Stimulated activated CD8-positive, alpha-beta memory T cell treated with anti-CD3 and anti-CD28 coated beads, Interleukin-2, amount 100 ng/mL, for 1 hour (primary cell): ENCODE data around the gene ABTB1.
"Not testable (repeated sequence)": the region's sequence is repeated elsewhere in the genome, so short reads cannot be mapped to it uniquely, and the experiment has no call there.

Experiments used
- DNase-seq, 2 donors: peaks; one replicate each; pipeline ENCODE4 v3.0.0-alpha.2; 2020; ENCODE audit warnings: low read depth in 2 of 2

Gene ABTB1

GRCh38 chr3:127702151-127702578, 29.4 kb downstream of the ABTB1 start:
- no peak for DNase-seq

DNA sequence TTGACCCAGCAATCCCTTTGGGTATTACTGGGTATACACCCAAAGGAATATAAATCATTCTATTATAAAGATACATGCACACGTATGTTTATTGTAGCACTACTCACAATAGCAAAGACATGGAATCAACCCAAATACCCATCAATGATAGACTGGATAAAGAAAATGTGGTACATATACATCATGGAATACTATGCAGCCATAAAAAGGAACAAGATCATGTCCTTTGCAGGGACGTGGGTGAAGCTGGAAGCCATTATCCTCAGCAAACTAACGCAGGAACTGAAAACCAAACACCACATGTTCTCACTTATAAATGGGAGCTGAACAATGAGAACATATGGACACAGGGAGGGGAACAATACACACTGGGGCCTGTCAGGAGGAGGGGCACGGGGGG, 32.1 kb downstream of the ABTB1 start:
- DNase-seq: not testable (repeated sequence)

- no peak for DNase-seq
Observed at GRCh38 chr3:127706312-127706711, 33.6 kb downstream of the ABTB1 start.

DNA sequence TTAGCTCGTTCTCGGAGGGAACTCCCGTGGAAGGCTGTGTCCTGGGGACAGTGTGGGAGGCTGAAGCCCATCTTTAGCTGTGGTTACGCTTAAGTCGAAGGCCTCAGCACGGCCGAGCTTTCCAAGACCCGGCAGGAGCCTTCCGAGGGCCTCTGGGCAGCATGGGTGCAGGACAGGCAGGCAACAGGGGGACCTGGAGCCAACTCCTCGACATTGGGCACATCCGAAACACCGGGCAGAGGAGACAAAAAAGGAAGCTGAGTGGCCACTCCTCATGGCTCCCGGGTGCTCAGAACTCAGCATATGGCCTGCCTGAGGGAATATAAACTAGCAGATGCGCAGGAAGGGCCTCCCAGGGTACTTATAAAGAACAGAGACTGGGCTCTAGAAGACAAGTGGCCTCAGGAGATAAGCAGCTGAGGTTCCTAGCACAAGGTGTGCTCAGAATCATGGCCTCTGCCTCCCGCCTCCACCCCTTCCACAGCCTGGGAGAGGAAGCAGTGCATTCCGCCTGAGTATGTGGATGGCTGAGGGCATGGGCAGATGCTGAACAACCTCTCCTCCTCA, 34.1 kb downstream of the ABTB1 start:
- no peak for DNase-seq

DNA sequence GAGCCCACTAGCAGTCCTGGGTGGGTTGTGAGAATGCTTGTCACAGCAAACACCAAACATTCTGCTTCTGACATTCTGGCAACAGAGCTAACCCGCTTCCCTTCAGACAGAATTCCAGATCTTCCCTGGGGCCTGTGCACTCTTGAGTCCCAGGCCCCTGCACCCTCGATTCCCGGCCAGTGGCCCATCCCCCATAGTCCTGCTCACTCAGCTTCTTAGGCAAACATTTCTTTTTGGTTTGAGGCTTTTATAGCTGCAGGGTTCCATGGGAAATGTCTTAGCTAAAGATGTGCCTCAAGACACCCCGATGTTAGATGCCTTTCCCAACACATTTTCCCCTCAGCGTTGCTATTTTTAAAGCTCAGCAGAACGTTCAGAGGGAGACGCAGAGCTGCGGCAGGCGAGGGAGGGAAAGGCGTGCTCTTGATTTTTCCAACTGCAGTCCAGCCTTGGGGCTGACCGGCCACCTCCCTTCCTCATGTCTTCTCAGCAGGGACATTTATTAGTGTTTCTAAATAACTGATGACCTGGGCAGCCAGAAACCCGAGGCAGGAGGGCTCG, 35.2 kb downstream of the ABTB1 start:
- no peak for DNase-seq

DNA sequence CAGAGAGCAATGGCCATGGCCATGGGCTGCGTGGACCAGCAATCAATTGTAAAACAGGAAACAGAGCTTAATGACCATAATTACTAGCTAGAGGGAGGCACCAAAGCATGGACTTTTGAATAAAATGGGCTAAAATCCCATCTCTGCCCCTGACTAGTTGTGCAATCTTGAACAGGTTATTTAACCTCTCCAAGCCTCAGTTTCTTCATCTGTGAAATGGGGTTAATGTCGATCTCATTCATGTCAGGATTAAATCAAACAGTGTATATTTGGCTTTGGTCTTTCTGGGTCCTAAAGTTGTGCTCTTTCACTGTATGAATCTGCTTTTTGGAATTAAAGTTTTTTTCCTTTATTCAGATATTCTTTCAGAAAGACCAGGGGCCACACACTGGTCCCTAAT, 36.1 kb downstream of the ABTB1 start:
- no peak for DNase-seq

DNA sequence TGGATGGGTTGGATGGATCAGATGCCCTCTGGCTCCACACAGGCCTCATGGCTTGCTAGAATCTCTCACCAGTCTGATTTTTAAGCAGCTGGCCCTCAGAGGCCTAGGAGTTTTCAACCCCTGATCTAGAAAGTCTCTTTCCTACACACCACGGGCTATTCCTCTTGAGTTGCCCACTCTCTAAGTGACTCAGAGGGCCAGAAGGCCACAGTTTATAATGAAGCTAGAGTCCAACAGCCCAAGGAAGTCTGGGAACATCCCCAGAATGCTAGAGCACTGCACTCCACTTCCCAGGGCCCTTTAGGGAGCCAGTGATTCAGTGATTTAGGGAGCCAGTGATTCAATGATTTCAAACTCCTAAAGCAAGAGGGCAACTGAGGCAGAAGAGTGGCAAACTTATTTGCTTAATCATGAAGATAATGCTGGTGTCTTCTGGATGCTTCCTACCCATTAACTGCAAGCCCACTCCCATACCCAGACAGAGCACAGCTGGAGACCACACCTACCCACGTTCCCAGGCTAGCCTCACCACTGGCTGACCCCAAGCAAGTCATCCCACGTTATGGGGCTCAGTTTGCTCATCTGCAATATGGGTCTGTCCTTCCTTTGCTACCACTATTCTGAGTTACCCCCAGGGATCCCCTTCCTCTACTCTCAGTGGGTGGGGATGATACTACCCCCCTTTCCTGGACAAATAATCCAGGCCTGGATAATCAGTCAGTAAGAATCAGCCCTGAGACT, 36.7 kb downstream of the ABTB1 start:
- DNase-seq: no peak

GRCh38 chr3:127710155-127710941, 37.6 kb downstream of the ABTB1 start:
- DNase-seq: no peak

- no peak for DNase-seq
Observed at GRCh38 chr3:127711021-127711695, 38.4 kb downstream of the ABTB1 start.

DNA sequence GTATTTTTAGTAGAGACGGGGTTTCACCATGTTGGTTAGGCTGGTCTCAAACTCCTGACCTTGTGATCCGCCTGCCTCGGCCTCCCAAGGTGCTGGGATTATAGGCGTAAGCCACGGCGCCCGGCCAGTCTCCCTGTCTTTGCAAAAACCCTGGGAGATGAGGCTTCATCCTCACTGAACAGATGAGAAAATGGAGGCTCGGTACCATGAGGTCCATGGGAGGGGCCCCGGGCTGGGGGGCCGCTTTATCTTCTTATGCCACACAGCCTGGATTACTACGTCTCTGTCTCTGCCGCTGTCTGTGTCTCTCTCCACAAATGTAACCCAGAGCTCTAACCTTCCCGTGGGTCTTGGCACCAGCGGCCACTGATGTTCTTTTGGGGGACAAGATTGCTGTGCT, 39.1 kb downstream of the ABTB1 start:
- DNase-seq: no peak

DNA sequence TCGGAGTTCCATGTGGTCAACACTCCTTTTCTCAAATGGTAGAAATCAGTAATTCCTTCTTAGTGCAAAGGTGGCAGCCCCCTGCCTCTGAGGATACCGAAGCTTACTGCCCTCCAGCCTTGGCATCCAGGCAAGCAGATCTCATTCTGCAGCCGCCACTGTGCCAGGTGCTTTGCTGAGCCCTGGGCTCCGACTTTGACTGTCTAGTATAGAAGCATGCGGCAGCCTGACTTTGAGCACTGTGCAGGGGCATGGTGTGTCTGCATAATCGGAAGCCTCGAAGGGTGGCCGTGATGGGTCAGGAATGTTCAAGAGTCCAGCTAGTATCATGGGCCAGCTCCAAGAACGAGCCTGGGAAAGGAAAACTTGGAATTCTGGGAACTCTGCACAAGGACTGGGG, 39.7 kb downstream of the ABTB1 start:
- DNase-seq: no peak

DNA sequence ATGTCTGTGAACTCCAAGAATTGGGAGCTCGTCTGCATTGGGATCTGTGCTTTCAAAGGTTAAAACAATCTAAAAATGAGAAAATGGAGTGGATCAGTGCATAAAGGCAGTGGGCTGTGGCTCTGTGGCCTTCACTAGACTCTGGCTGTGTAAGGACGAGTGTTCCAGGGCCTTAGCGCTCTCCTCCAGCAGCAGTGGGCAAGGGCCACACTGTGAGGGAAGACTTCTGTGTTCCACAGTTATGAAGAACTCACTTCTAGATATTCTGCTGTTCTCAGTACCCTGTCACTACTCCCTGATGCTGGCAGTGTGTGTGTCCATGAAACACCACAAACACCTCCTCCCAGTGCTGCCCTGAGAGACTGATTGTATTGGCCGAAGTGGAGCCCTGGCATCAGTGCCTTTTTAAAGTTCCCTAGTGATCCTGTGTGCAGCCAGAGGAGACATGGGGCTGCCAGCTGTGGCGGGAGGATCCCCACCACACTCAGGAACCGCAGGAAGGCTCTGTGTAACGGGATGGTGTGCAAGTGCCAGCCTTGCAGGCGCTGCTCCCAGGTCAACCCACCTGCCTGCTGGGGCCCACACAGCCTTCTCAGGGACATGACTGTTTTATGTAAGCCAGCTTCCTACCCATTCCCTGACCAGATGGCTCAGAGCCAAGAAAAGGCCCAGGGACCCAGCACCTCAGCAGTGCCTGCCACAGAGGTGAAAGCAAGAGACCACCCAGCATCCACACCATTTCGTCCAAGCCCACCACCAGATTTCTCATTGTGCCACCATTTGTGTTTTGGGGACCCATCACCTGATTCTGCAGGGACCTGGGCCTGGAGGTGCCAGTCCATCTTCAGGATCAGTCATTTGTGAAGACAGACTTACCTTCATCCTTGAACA, 40.4 kb downstream of the ABTB1 start:
- DNase-seq: no peak

DNA sequence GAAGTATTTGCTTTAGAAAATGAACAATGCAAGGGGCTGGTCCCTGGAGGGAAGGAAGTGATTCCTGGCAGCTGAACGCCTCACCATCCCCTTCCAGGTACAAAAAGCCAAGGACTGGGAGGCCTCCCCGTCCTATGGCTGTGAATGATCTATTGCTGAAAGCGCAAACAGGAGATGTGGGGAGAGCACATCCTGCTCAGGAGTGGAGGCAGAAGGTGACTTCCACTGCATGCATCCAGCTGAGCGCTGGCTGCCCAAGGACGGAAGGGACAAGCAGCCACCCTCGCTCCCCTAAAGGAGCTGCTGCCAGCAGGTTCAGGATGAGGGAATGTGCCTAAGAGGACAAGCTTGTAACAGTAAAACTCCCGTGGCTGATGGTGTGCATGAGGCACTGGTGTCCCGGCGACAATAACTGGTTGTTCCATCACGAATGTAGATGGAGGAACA, 41.4 kb downstream of the ABTB1 start:
- DNase-seq: no peak

DNA sequence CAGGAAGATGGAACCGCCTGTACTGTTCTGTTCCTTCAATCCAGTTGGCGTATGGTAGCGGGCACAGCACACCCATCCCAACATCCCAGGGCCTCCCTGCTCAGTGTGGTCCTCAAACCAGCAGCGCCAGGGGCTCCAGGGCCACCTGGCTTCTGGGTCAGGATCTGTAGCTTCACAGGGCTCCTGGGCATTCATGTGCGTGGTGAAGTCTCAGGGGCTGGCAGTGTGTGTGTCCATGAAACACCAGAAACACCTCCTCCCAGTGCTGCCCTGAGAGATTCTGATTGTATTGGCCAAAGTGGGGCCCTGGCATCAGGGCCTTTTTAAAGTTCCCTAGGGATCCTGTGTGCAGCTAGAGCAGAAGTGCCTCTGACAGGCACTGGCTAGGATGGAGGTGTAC, 42.1 kb downstream of the ABTB1 start:
- DNase-seq: no peak

GRCh38 chr3:127715532-127715931, 42.8 kb downstream of the ABTB1 start:
- DNase-seq: no peak

DNA sequence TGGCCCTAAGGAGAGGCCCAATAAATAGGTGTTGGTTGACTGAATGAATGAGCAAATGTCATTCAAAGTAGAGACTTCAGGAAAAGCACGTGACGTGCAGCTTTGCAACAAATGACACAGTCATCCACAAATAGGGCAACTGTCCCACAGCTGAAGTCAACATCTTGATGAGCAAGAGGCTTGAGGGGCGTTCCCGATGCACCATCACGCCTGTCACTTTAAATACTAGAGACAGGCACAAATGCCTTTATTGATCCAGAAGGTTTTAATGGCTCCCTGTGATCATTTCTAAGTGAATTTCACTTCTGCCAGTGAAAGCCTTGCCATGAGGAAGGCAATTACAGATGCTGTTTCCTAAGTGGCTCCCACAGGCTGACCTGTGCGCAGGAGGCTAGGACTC, 43.6 kb downstream of the ABTB1 start:
- DNase-seq: no peak

DNA sequence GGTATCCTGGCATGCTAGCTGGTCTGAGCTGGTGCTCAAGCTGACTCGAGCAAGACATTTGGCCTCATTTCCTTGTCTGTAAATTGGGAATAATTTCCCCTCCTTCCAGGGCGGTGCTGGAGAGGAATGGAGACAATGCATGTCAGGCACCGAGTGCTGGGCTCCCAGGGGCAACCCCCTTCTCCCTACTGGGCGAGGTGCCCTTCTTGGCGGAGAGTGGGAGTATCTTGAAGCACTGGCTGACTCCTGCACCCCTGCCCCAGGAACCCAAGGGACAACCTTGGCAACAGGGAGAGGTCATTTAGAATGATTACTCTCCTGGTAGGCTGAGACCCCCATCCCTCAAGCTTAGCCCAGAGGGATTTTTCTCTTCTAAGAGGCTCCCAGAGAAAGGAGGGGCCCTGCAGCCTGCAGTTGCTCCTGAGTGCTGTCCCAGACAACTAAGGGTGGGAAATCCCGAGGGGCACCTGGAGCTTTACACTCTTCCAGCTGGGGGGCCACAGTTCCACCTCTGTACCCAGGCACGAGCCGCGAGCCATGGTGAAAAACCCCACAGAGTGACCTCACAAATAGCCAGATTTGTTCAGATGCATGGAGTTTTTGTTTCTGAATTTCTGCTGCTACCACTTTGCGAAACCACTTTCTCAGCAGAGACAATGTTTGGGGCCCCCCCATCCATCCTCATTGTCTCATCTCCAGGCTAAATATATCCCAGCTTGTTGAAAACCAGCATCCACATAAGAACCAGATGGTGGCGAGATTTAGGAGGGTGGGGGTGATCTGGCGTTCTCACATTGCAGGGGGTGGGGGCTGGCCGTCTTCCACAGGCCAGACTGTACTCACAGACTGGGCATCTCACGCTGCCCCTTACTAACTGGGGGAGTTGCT, 44.8 kb downstream of the ABTB1 start:
- no peak for DNase-seq

GRCh38 chr3:127718245-127718915, 45.6 kb downstream of the ABTB1 start:
- DNase-seq: no peak

GRCh38 chr3:127718916-127719290, 46.2 kb downstream of the ABTB1 start:
- DNase-seq: no peak
